Heart left ventricle (tissue), 16 donors: ENCODE results near the gene IQCN. TPM values are rescaled to one million over a fixed set of nuclear protein-coding genes. Genes with fewer than 3 reads are reported as not detected.
A peak's percentile ranks its signal among the peaks of the same experiment; 100 is the strongest.

ENCODE experiments used
- ATAC-seq, 4 donors: fragments of 200-7000 bp; cut with Tn5 transposase; one replicate each; pipeline ENCODE4 v1.9.1; 2020 to 2022; ENCODE audit warnings: moderate library complexity in 4 of 4, mild to moderate bottlenecking in 3 of 4, moderate number of reproducible peaks in 1 of 4
- DNase-seq, 5 donors: peaks; one replicate each; pipeline ENCODE4 v3.0.0-alpha.2; 2020
- H3K27ac ChIP-seq, 12 donors: fragments of 200-600 bp; sonication (generic) in 4 of 12; one replicate each; pipeline versions ENCODE4 v1.5.0 to v1.8.0; 2016 to 2022; ENCODE audit warnings: mild to moderate bottlenecking in 2 of 12
- H3K27me3 ChIP-seq, 9 donors: fragments of 200-600 bp; sonication (generic) in 2 of 9; one replicate each; pipeline versions ENCODE4 v1.5.1 to v1.8.0; 2016 to 2022; ENCODE audit warnings: mild to moderate bottlenecking in 3 of 9
- H3K36me3 ChIP-seq, 9 donors: fragments of 200-600 bp; sonication (generic) in 2 of 9; one replicate each; pipeline versions ENCODE4 v1.5.0 to v1.8.0; 2018 to 2022; ENCODE audit warnings: mild to moderate bottlenecking in 2 of 9
- H3K4me1 ChIP-seq, 12 donors: fragments of 200-600 bp; sonication (generic) in 4 of 12; one replicate each; pipeline versions ENCODE4 v1.5.0 to v1.8.0; 2016 to 2022; ENCODE audit warnings: mild to moderate bottlenecking in 3 of 12
- H3K4me3 ChIP-seq, 12 donors: fragments of 200-600 bp; sonication (generic) in 4 of 12; one replicate each; pipeline versions ENCODE4 v1.5.0 to v1.8.0; 2017 to 2022; ENCODE audit warnings: mild to moderate bottlenecking in 9 of 12, moderate library complexity in 4 of 12
- H3K9me3 ChIP-seq, 12 donors: fragments of 200-600 bp; sonication (generic) in 4 of 12; one replicate each; pipeline versions ENCODE4 v1.5.0 to v1.8.0; 2016 to 2022; ENCODE audit warnings: mild to moderate bottlenecking in 1 of 12
- POLR2A ChIP-seq, 2 donors: fragments of 450-650 bp; IDR thresholded peaks; one replicate each; pipeline ENCODE4 v1.6.1; 2017; ENCODE audit warnings: antibody characterized with exemption in 2 of 2, mild to moderate bottlenecking in 2 of 2, moderate library complexity in 2 of 2
- WGBS, 4 donors: extraction: QIAGEN DNeasy Blood & Tissue Kit in 2 of 4; methylation state at CpG; one replicate each; pipeline versions ENCODE4 v1.1.5 to v1.1.7; 2013 to 2018; 5-methylcytosine and 5-hydroxymethylcytosine counted together
- intact Hi-C, 10 donors: fragments of 100-400 bp; cut with DNase I; formaldehyde crosslinking; loops; one replicate each; pipeline versions ENCODE4 v1.11.1 to v1.14.2; 2022
- polyA plus RNA-seq, 2 donors: library from polyadenylated mRNA; stranded (reverse); fragments of 200-250 nt; gene quantifications; one replicate each; pipeline ENCODE4 v1.2.3, GENCODE V29; 2013
- total RNA-seq, 9 donors: library from RNA; depleted of rRNA in 2 of 9; stranded (reverse); fragments of >200 nt in 2 of 9; fragmentation: NEBNext Ultra II Directional in 3 of 9; extraction: Animal tissue kit (Norgen Biotek cat#: 25700) in 3 of 9; gene quantifications; one replicate each; pipeline versions ENCODE4 v1.1.0 to v1.2.4, GENCODE V29; 2016 to 2023
- TF ChIP-seq, protein P1 (sequence below), 12 donors: fragments of 200-600 bp; sonication (generic) in 4 of 12; IDR thresholded peaks; one replicate each; pipeline versions ENCODE4 v1.5.0 to v1.8.0; 2018 to 2022; ENCODE audit warnings: antibody characterized with exemption in 12 of 12, mild to moderate bottlenecking in 5 of 12
- donor health status: ischemic (EF 13 %, LVEDD 7.1; RV severe dilation, severe dysfunction).
- donor health status: healthy with polysubstance abuse.
- donor health status: DM: no; HTN: yes; CAD: no.
- donor health status: DM: no; HTN: no; CAD: no.
- donor health status: ischemic (EF 25% LVEDD 6.9; RV normal size, moderate dysfunction).
- donor health status: ischemic (EF 25% LVEDD 5.7; RV mildly dilated, moderate dysfunction).
- donor health status: healthy.
- donor health status: DM: yes; HTN: yes; CAD: no.
- donor health status: ischemic (EF 35%, LVEDD 5.7; RV mildly dilated, moderate dysfunction).
- donor health status: nonischemic (EF 11% LVEDD 7.7; RV severe dilation, severe dysfunction).
- donor health status: DM: yes; HTN: yes; CAD: no.
- donor health status: PGD.
- donor health status: ischemic (EF 29% LVEDD 5.4; RV normal size, mild dysfunction).
- donor health status: nonischemic (EF 23%, LVEDD 6.1; RV moderate dilation, normal function).

Gene IQCN
- total and polyA plus RNA-seq, 11 donors: 0.24 to 2.8 (median 0.75) TPM

DNA sequence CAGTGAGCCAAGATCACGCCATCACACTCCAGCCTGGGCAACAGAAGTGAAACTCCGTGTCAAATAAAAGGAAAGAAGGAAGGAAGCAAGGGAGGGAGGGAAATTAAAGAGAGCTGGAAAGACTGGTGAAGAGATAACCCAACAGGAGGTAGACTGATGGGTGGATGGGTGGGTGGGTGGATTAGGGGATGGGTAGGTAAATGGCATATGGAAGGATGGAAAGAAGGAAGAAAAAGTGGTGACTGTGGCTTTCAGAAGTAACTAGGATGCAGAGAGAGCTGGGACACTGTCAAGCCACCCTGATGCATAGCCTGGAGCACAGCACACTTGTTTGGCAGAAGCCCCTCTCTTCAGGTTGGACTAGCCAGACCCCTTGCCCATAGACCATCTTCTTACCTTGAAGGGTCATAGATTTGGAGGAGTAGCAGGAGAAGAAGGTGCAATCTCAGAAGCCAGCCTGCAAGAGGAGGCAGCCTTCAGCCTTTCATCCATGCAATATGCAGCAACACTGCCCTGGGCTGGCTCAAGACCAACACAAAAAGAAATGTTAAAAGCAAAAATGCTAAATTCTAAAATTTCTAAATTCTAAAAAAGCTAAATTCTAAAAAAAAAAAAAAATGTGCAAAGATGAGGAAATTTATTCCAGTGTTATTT is 5.1 kb downstream of the IQCN start:
- Histone ChIP-seq H3K27ac (no peak overlapping the region), H3K4me1 (peaks cover 0 to 7% (median 2%) of the 10 kb centered on the region in 12 donors), H3K4me3 (no peak overlapping the region), H3K27me3 (no peaks in the 10 kb centered on the region), H3K9me3 (no peaks in the 10 kb centered on the region), H3K36me3 (peaks cover 0 to 50% (median 31%) of the 10 kb centered on the region in 9 donors)
- TF ChIP-seq POLR2A (IDR thresholded peaks at IDR 0.05): no peak
- TF ChIP-seq, protein P1, sequence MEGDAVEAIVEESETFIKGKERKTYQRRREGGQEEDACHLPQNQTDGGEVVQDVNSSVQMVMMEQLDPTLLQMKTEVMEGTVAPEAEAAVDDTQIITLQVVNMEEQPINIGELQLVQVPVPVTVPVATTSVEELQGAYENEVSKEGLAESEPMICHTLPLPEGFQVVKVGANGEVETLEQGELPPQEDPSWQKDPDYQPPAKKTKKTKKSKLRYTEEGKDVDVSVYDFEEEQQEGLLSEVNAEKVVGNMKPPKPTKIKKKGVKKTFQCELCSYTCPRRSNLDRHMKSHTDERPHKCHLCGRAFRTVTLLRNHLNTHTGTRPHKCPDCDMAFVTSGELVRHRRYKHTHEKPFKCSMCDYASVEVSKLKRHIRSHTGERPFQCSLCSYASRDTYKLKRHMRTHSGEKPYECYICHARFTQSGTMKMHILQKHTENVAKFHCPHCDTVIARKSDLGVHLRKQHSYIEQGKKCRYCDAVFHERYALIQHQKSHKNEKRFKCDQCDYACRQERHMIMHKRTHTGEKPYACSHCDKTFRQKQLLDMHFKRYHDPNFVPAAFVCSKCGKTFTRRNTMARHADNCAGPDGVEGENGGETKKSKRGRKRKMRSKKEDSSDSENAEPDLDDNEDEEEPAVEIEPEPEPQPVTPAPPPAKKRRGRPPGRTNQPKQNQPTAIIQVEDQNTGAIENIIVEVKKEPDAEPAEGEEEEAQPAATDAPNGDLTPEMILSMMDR (IDR thresholded peaks at IDR 0.05): no peak
- DNase-seq: no peak
- no peak for ATAC-seq
- WGBS, 4 donors: 72 to 82% (median 79%) methylated on average over 2 of the region's 2 CpGs
- intact Hi-C loops: no loop called here

DNA sequence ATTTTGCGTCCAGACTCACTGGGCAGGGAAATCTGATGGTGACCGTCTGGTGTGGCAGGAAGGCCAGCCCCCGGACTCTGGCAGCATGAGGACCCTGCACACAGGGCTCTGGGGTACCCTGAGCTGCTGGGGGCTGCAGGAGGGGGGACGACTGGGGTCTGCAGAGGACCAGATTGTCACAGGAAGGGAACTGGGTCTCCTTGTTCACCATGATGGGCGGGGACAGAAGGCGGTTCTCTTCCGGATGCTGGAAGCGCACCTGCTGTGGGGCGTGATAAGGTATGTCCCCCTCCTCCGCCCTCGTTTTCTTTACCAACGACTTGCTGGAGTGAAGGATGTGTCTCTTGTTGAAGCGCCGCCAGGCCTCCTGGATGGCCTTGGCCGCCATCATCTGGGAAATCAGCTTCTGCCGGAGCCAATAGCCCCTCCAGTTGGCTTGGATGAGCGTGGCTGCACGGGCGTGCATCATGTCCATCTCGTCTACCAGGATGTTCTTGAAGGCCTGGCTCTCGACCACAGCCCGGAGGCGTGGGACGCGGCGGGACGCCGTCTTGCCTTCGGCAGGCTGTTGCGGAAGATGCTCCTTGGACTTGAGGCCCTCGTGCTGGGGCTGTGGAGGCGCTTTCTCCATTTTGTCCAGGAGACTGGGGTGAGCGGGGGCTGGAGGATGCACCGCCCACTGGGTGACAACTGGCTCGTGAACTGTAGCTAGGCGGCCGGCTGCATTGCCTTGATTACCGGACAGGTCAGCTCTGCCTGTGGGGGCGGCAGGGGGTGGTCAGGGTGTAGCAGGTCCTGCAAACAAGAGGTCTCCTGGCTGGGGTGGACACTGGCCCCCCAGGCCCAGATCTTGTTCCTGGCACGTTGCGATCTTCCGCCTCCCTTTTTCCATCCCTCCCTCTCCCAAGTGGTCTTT is 7.2 kb downstream of the IQCN start:
- no peaks in the 10 kb centered on the region for H3K9me3 ChIP-seq
- intact Hi-C loops: no loop called here
- H3K27ac ChIP-seq: no peak overlapping the region
- no peak for DNase-seq
- H3K36me3 ChIP-seq: peaks cover 0 to 58% (median 33%) of the 10 kb centered on the region in 9 donors
- H3K4me3 ChIP-seq: no peak overlapping the region
- ATAC-seq: peak in 1 of 4 donors; percentile 16
- no peaks in the 10 kb centered on the region for H3K4me1 ChIP-seq
- 91 to 95% (median 94%) methylated on average over 17 to 42 of the region's 42 CpGs for WGBS, 4 donors
- no peaks in the 10 kb centered on the region for H3K27me3 ChIP-seq
- TF ChIP-seq POLR2A (IDR thresholded peaks at IDR 0.05): no peak
- TF ChIP-seq, protein P1 (IDR thresholded peaks at IDR 0.05): no peak

DNA sequence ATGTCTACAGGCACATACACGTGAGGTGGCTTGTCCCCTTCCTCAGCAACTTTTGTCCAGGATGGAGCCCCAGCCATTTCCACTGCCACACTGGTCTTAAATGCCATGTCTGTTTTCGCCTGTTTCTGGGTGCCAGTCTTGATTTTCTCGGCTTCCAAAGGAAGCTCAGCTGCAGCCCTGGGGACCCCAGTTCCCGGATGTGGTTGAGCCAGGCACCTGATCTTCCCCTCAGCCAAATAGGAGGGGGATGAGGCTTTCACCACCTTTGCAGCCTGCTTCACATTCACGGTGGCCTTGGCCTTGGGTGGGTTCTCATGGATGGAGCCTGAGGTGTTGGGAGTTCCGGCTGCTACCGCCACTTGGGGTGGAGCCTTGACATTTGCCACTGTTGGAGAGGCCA is 8.7 kb downstream of the IQCN start:
- DNase-seq (no peak), ATAC-seq (no peak)
- intact Hi-C loops: no loop called here
- no peaks in the 10 kb centered on the region for H3K4me1 ChIP-seq
- no peak overlapping the region for H3K27ac ChIP-seq
- no peak overlapping the region for H3K4me3 ChIP-seq
- no peaks in the 10 kb centered on the region for H3K27me3 ChIP-seq
- peaks cover 0 to 58% (median 33%) of the 10 kb centered on the region in 9 donors for H3K36me3 ChIP-seq
- H3K9me3 ChIP-seq: no peaks in the 10 kb centered on the region
- WGBS, 4 donors: 92 to 94% (median 94%) methylated on average over 7 of the region's 7 CpGs
- TF ChIP-seq POLR2A (IDR thresholded peaks at IDR 0.05): no peak
- TF ChIP-seq, protein P1 (IDR thresholded peaks at IDR 0.05): no peak

DNA sequence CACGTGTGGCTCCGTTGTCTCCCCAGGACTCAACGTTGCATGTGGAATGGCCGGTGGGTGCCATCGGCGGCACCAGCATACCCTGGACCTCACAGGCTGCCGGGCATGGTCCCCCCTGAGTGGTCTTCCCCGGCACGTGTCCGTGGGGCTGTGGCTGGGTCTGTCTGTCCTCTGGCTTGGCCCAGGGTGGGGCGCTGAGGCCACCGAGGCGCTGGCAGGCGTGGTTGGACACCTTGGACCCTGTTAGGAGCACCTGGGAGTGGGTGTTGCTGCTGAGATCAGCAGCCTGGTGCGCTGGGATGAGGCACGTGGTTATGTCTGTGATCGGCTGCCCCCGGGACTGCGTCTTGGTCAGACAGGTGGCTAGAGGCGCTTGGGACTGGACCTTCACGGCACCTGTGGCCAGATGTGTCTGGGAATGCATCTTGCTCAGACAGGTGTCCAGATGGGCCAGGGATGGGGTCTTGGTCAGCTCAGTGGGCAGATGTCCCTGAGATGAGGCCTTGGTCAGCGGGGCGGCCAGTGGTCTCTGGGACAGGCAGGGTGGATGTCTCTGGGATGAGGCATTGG is 9.2 kb downstream of the IQCN start:
- intact Hi-C loops: loop anchor here in 1 of 10 donors (5.0 kb wide), 1 partner anchor 137 kb away; no protein-coding TSS in a partner anchor
- no peak overlapping the region for H3K27ac ChIP-seq
- 90 to 96% (median 95%) methylated on average over 11 to 23 of the region's 23 CpGs for WGBS, 4 donors
- no peaks in the 10 kb centered on the region for H3K9me3 ChIP-seq
- H3K4me1 ChIP-seq: no peaks in the 10 kb centered on the region
- no peaks in the 10 kb centered on the region for H3K27me3 ChIP-seq
- ATAC-seq (no peak), DNase-seq (no peak)
- H3K4me3 ChIP-seq: no peak overlapping the region
- peaks cover 0 to 58% (median 33%) of the 10 kb centered on the region in 9 donors for H3K36me3 ChIP-seq
- no peak for TF ChIP-seq POLR2A (IDR thresholded peaks at IDR 0.05)
